DND-41 (cell line): ENCODE data around the gene IRF3.

ENCODE experiments used
- EZH2 ChIP-seq: IDR thresholded peaks from 3 replicates; pipeline ENCODE4 v1.6.1; 2012; ENCODE audit warnings: borderline replicate concordance, low read depth, mild to moderate bottlenecking, moderate library complexity, low read length, inconsistent platforms; ENCODE audit not compliant: severe bottlenecking
- TF ChIP-seq, protein P1 (sequence below): IDR thresholded peaks from 2 replicates; pipeline ENCODE4 v1.5.1; 2012; ENCODE audit warnings: borderline replicate concordance, low read length, moderate library complexity, mild to moderate bottlenecking; ENCODE audit not compliant: poor library complexity, severe bottlenecking; ENCODE audit errors: extremely low read depth

DNA sequence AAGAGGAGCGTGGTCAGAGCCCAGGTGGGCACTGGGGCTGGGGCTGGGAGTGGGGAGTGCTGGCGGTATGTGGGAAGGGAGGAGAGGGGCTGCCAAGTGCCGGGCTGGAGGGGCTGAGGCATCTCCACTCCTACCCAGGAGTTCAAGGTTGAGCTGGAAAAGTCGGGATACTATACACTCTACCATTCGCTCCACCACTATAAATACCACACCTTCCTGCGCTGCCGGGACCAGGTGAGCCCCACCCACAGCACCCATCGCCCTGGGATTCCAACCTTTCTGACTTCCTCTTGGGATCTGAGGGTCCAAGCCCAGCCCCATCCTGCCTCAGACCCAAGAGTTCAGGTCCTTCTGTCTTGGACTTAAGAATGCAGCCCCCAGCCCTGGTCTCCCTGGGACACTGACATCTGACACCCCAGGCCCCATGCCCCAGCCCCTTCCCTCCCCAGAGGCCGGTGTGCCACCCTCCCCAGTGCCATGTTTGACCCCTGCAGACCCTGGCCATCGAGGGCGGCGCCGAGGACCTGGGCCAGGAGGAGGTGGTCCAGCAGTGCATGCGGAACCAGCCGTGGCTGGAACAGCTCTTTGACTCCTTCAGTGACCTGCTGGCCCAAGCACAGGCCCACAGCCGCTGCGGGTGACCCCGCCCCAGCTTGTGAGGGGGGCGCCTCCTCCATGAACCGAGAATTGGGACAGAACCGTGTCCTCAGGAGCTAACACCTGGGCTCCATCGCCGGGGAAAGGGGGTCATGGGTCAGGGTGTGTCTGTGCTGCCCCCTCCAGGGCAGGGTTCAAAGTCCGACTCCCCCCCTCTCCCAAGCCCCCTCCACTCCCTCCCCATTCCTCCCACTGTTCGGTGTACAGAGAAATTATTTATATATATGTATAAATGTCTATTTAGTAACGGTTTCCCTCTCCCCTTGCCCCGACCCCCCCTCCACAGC lies 40.4 kb downstream of the IRF3 start:
- TF ChIP-seq, protein P1, sequence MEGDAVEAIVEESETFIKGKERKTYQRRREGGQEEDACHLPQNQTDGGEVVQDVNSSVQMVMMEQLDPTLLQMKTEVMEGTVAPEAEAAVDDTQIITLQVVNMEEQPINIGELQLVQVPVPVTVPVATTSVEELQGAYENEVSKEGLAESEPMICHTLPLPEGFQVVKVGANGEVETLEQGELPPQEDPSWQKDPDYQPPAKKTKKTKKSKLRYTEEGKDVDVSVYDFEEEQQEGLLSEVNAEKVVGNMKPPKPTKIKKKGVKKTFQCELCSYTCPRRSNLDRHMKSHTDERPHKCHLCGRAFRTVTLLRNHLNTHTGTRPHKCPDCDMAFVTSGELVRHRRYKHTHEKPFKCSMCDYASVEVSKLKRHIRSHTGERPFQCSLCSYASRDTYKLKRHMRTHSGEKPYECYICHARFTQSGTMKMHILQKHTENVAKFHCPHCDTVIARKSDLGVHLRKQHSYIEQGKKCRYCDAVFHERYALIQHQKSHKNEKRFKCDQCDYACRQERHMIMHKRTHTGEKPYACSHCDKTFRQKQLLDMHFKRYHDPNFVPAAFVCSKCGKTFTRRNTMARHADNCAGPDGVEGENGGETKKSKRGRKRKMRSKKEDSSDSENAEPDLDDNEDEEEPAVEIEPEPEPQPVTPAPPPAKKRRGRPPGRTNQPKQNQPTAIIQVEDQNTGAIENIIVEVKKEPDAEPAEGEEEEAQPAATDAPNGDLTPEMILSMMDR, result no peak
- TF ChIP-seq EZH2, result no peak
